ENCODE results near the gene FXYD1.

- TF ChIP-seq ETS1 (IDR thresholded peaks at IDR 0.05): no peak
- no peak for TF ChIP-seq EZH2 (IDR thresholded peaks at IDR 0.05; ENCODE audit: low read depth, unreplicated experiment)
- no peak for TF ChIP-seq CTCF (conservative IDR thresholded peaks at IDR 0.05; ENCODE audit: low read depth in 2 of 2)
- no peak for TF ChIP-seq ZNF462 (CRISPR knock-in tag; IDR thresholded peaks at IDR 0.05)
- no peak for TF ChIP-seq EZH2phosphoT487 (IDR thresholded peaks at IDR 0.05; ENCODE audit: unreplicated experiment)
- TF ChIP-seq POLR2AphosphoS5 (IDR thresholded peaks at IDR 0.05; ENCODE audit: low read depth): no peak
- TF ChIP-seq CREB1 (CRISPR knock-in tag; IDR thresholded peaks at IDR 0.05; ENCODE audit: low read depth): no peak
- TF ChIP-seq REST (IDR thresholded peaks at IDR 0.05; ENCODE audit: unreplicated experiment): no peak
- TF ChIP-seq ZNF331 (CRISPR knock-in tag; IDR thresholded peaks at IDR 0.05; ENCODE audit: low read depth): no peak
- TF ChIP-seq ZNF114 (CRISPR knock-in tag; IDR thresholded peaks at IDR 0.05): no peak
- TF ChIP-seq JUNB (IDR thresholded peaks at IDR 0.05; ENCODE audit: unreplicated experiment): no peak
- TF ChIP-seq NANOG (IDR thresholded peaks at IDR 0.05; ENCODE audit: borderline replicate concordance): no peak
Measured at GRCh38 chr19:35104361-35104760, 34.3 kb upstream of the FXYD1 start.
